Right atrium auricular region (tissue), 2 donors: ENCODE data around the gene RASGRF1. TPM values are rescaled to one million over a fixed set of nuclear protein-coding genes. Genes with fewer than 3 reads are reported as not detected.

ENCODE experiments used
- DNase-seq: peaks from one replicate; pipeline ENCODE4 v3.0.0-alpha.2; 2019; ENCODE audit warnings: low spot score
- H3K27ac ChIP-seq, 2 donors: fragments of 200-600 bp; sonication (generic); 1 replicate in 1 of 2; 2 replicates in 1 of 2; pipeline ENCODE4 v1.5.1; 2016 to 2019
- H3K27me3 ChIP-seq, 2 donors: fragments of 200-600 bp; sonication (generic); one replicate each; pipeline versions ENCODE4 v1.5.1 to v1.6.0; 2017 to 2019
- H3K36me3 ChIP-seq: fragments of 200-600 bp; sonication (generic); one replicate; pipeline ENCODE4 v1.5.1; 2016
- H3K4me1 ChIP-seq, 2 donors: fragments of 200-600 bp; sonication (generic); one replicate each; pipeline versions ENCODE4 v1.5.1 to v1.6.0; 2017 to 2019
- H3K4me3 ChIP-seq, 2 donors: fragments of 200-600 bp; sonication (generic); 1 replicate in 1 of 2; 2 replicates in 1 of 2; pipeline ENCODE4 v1.5.1; 2017 to 2019; ENCODE audit warnings: mild to moderate bottlenecking in 1 of 2, moderate library complexity in 1 of 2
- H3K9me3 ChIP-seq, 2 donors: fragments of 200-600 bp; sonication (generic); one replicate each; pipeline ENCODE4 v1.5.1; 2019
- CTCF ChIP-seq, 2 donors: fragments of 200-600 bp; sonication (generic); IDR thresholded peaks; one replicate each; pipeline ENCODE4 v1.5.1; 2019; ENCODE audit warnings: antibody characterized with exemption in 2 of 2
- total RNA-seq, 2 donors: library from RNA; depleted of rRNA; stranded (reverse); fragments of >200 nt; gene quantifications; one replicate each; pipeline ENCODE4 v1.1.0, GENCODE V29; 2016

The RASGRF1 gene
- total RNA-seq, 2 donors from 2014 or later = 1.0 TPM; not detected in 1

- Histone ChIP-seq H3K27ac (peak overlapping the region in 1 of 2 donors; percentile 51), H3K36me3 (no peaks in the 10 kb centered on the region), H3K9me3 (no peaks in the 10 kb centered on the region), H3K4me3 (no peak overlapping the region), H3K4me1 (peaks cover 0 to 21% of the 10 kb centered on the region in 2 donors), H3K27me3 (no peaks in the 10 kb centered on the region)
- peak in 1 of 2 donors; percentile 39 for TF ChIP-seq CTCF (IDR thresholded peaks at IDR 0.05)
- DNase-seq = no peak
Measured at GRCh38 chr15:78950902-78951840, 139.4 kb downstream of the RASGRF1 start.

GRCh38 chr15:78950343-78950742 lies 140.2 kb downstream of the RASGRF1 start:
- Histone ChIP-seq H3K9me3 (no peaks in the 10 kb centered on the region), H3K27ac (no peak overlapping the region), H3K27me3 (no peaks in the 10 kb centered on the region), H3K36me3 (no peaks in the 10 kb centered on the region), H3K4me3 (no peak overlapping the region), H3K4me1 (peaks cover 0 to 21% of the 10 kb centered on the region in 2 donors)
- DNase-seq = no peak
- no peak for TF ChIP-seq CTCF (IDR thresholded peaks at IDR 0.05)

GRCh38 chr15:78949461-78949860 lies 141.1 kb downstream of the RASGRF1 start:
- no peak overlapping the region for H3K4me3 ChIP-seq
- no peak for TF ChIP-seq CTCF (IDR thresholded peaks at IDR 0.05)

GRCh38 chr15:78947506-78947905 lies 143.1 kb downstream of the RASGRF1 start:
- peaks cover 0 to 27% of the 10 kb centered on the region in 2 donors for H3K4me1 ChIP-seq
- H3K36me3 ChIP-seq = no peaks in the 10 kb centered on the region
- no peak for DNase-seq
- no peaks in the 10 kb centered on the region for H3K27me3 ChIP-seq
- no peak overlapping the region for H3K4me3 ChIP-seq
- TF ChIP-seq CTCF (IDR thresholded peaks at IDR 0.05) = no peak
- H3K9me3 ChIP-seq = no peaks in the 10 kb centered on the region
- H3K27ac ChIP-seq = no peak overlapping the region

More at GRCh38 chr15:78949461-78949860, 141.1 kb downstream of the RASGRF1 start:
- no peak overlapping the region for H3K27ac ChIP-seq
- no peaks in the 10 kb centered on the region for H3K27me3 ChIP-seq
- no peak for DNase-seq
- no peaks in the 10 kb centered on the region for H3K36me3 ChIP-seq
- H3K9me3 ChIP-seq = no peaks in the 10 kb centered on the region
- H3K4me1 ChIP-seq = peaks cover 0 to 24% of the 10 kb centered on the region in 2 donors

GRCh38 chr15:78946493-78946892 lies 144.1 kb downstream of the RASGRF1 start:
- no peak for TF ChIP-seq CTCF (IDR thresholded peaks at IDR 0.05)
- no peak overlapping the region for H3K27ac ChIP-seq
- no peak for DNase-seq
- no peak overlapping the region for H3K4me3 ChIP-seq
- no peaks in the 10 kb centered on the region for H3K9me3 ChIP-seq
- H3K4me1 ChIP-seq = peaks cover 0 to 17% of the 10 kb centered on the region in 2 donors
- H3K27me3 ChIP-seq = no peaks in the 10 kb centered on the region
- H3K36me3 ChIP-seq = no peaks in the 10 kb centered on the region
